ENCODE data around the gene PGLYRP1.

- TF ChIP-seq POLR2AphosphoS5 (IDR thresholded peaks at IDR 0.05) (no peak), POLR2A (IDR thresholded peaks at IDR 0.05) (no peak), CTCF (IDR thresholded peaks at IDR 0.05) (no peak)
Measured at GRCh38 chr19:46040125-46040524, 17.3 kb upstream of the PGLYRP1 start.

Measured in transverse colon (tissue), 4 donors.